Karpas-422 (cell line): ENCODE measurements around the gene YIPF7. TPM values are rescaled to one million over a fixed set of nuclear protein-coding genes. Genes with fewer than 3 reads are reported as not detected.

ENCODE experiments used
- DNase-seq: peaks from one replicate; pipeline ENCODE4 v3.0.0-alpha.2; 2015
- H2AFZ ChIP-seq: fragments of 200-600 bp; sonication (generic); 2 replicates; pipeline ENCODE4 v1.6.1; 2014; ENCODE audit warnings: antibody characterized with exemption, low read length, mixed read lengths
- H3K27ac ChIP-seq: fragments of 200-600 bp; sonication (generic); 2 replicates; pipeline ENCODE4 v1.5.1; 2014; ENCODE audit warnings: mild to moderate bottlenecking, low read length, moderate library complexity
- H3K27me3 ChIP-seq: fragments of 200-600 bp; sonication (generic); 2 replicates; pipeline ENCODE4 v1.6.1; 2014; ENCODE audit warnings: low read length, mixed read lengths
- H3K36me3 ChIP-seq: fragments of 200-600 bp; sonication (generic); 2 replicates; pipeline ENCODE4 v1.6.1; 2014; ENCODE audit warnings: low read length, mixed read lengths; ENCODE audit not compliant: insufficient read depth
- H3K4me1 ChIP-seq: fragments of 200-600 bp; sonication (generic); 2 replicates; pipeline ENCODE4 v1.6.1; 2014; ENCODE audit warnings: mild to moderate bottlenecking, low read length, mixed read lengths
- H3K4me2 ChIP-seq: fragments of 200-600 bp; sonication (generic); 2 replicates; pipeline ENCODE4 v1.6.1; 2014; ENCODE audit warnings: low read length, low read depth, mild to moderate bottlenecking; ENCODE audit not compliant: poor library complexity, severe bottlenecking
- H3K4me3 ChIP-seq: fragments of 200-600 bp; sonication (generic); 2 replicates; pipeline ENCODE4 v1.5.1; 2014; ENCODE audit warnings: mild to moderate bottlenecking, antibody characterized with exemption, low read length, mixed read lengths
- H3K79me2 ChIP-seq: fragments of 200-600 bp; sonication (generic); 2 replicates; pipeline ENCODE4 v1.6.1; 2014; ENCODE audit warnings: mild to moderate bottlenecking, low read length, mixed read lengths
- H3K9ac ChIP-seq: fragments of 200-600 bp; sonication (generic); 2 replicates; pipeline ENCODE4 v1.6.0; 2014; ENCODE audit warnings: low read length
- H3K9me2 ChIP-seq: fragments of 200-600 bp; sonication (generic), shearing (Covaris generic); replicated peaks from 2 replicates; pipeline ENCODE4 v1.6.0; 2014; ENCODE audit warnings: mild to moderate bottlenecking, low read length, moderate library complexity; ENCODE audit not compliant: insufficient read depth
- H3K9me3 ChIP-seq: fragments of 300-700, 200-600 bp; sonication (generic); 2 replicates; pipeline ENCODE4 v1.6.1; 2014; ENCODE audit warnings: low read length, mixed read lengths
- H4K20me1 ChIP-seq: fragments of 200-600 bp; sonication (generic); 2 replicates; pipeline ENCODE4 v1.6.1; 2014; ENCODE audit warnings: mild to moderate bottlenecking, antibody characterized with exemption, low read length, low read depth; ENCODE audit not compliant: insufficient read depth
- total RNA-seq: library from RNA; depleted of rRNA; stranded (reverse); fragments of >200 nt; shearing (Covaris generic); gene quantifications from 2 replicates; pipeline ENCODE4 v1.2.3, GENCODE V29; 2014; ENCODE audit warnings: low replicate concordance; rRNA removed

The YIPF7 gene
- total RNA-seq, 1 experiment from 2014 or later: not detected

DNA sequence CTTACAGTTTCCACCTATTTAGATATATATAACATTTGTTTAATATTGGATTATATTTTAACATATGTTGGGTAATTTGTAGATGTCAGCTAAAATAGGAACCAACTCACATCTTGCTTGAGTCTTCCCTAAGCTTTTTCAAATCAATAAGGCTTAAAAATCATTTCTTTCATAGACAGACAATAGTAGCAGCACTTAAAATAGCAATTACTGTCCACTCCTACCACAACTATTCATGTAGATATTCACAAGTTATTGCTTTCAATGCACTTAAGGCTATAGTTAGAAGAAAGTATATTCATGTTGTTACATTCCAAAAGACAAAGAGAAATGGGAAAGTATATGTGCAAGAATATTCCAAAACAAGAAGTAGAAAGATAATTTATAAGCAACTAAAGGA, 71.2 kb downstream of the YIPF7 start:
- H3K4me2 ChIP-seq: no peak overlapping the region
- no peak overlapping the region for H3K27ac ChIP-seq
- H3K9ac ChIP-seq: no peak overlapping the region
- no peaks in the 10 kb centered on the region for H3K4me1 ChIP-seq
- no peaks in the 10 kb centered on the region for H4K20me1 ChIP-seq
- H2AFZ ChIP-seq: no peak overlapping the region
- H3K4me3 ChIP-seq: no peak overlapping the region
- H3K79me2 ChIP-seq: no peaks in the 10 kb centered on the region
- no peak for DNase-seq
- H3K9me2 ChIP-seq: no peaks in the 10 kb centered on the region
- no peaks in the 10 kb centered on the region for H3K27me3 ChIP-seq
- no peaks in the 10 kb centered on the region; the same call in 1 of the 2 replicates for H3K9me3 ChIP-seq
- no peaks in the 10 kb centered on the region for H3K36me3 ChIP-seq

DNA sequence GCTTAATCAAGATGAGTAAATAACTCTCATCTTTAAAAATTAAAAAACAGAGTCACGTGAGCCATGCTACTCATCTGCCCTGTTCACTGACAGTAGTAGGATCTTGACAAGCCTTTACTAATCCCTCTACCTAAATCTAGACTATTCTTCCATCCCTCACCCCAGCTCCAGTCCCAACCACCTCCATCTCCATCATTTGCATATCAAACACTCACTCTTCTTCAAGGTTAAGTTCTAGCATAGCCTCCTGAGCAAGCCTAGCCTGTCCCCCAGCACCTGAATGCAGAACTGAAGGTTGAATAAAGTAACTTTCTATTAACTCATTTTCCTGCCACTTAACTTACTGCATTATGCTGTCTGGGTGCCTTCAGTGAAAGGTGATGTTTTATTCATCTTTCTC, 72.5 kb downstream of the YIPF7 start:
- H3K9ac ChIP-seq: no peak overlapping the region
- H3K27ac ChIP-seq: no peak overlapping the region
- no peak overlapping the region for H3K4me2 ChIP-seq
- H3K4me1 ChIP-seq: no peaks in the 10 kb centered on the region
- H3K79me2 ChIP-seq: no peaks in the 10 kb centered on the region
- H3K9me2 ChIP-seq: no peaks in the 10 kb centered on the region
- H3K27me3 ChIP-seq: no peaks in the 10 kb centered on the region
- DNase-seq: no peak
- no peak overlapping the region for H2AFZ ChIP-seq
- no peak overlapping the region for H3K4me3 ChIP-seq
- H4K20me1 ChIP-seq: no peaks in the 10 kb centered on the region
- no peaks in the 10 kb centered on the region for H3K36me3 ChIP-seq
- H3K9me3 ChIP-seq: no peaks in the 10 kb centered on the region; the same call in 1 of the 2 replicates

Other genes with a start within 250 kb of the YIPF7 start
- gene KCTD8, start 202.8 kb downstream of the YIPF7 start, total RNA-seq: not detected in 2 replicates
- 13.5 and 20.5 TPM in 2 replicates for gene GUF1, start 26.8 kb upstream of the YIPF7 start, total RNA-seq
- gene GNPDA2, start 74.9 kb upstream of the YIPF7 start, total RNA-seq: 25.9 and 30.1 TPM in 2 replicates